HCT116 (cell line): Measurements from ENCODE around the gene DLX4. TPM values are rescaled to one million over a fixed set of nuclear protein-coding genes. Genes with fewer than 3 reads are reported as not detected.

Experiments
- ATF3 ChIP-seq: IDR thresholded peaks from 2 replicates; pipeline ENCODE4 v1.6.1; 2012
- EZH2 ChIP-seq: fragments of 200-600 bp; sonication (generic); IDR thresholded peaks from 2 replicates; pipeline ENCODE4 v1.6.1; 2017; ENCODE audit warnings: antibody characterized with exemption, mixed run types
- EZH2phosphoT487 ChIP-seq: fragments of 200-600 bp; IDR thresholded peaks from 2 replicates; pipeline ENCODE4 v1.6.1; 2018; ENCODE audit warnings: antibody characterized with exemption, borderline replicate concordance
- FOSL1 ChIP-seq: IDR thresholded peaks from 2 replicates; pipeline ENCODE4 v1.6.1; 2012; ENCODE audit warnings: low read depth
- JUND ChIP-seq: IDR thresholded peaks from 2 replicates; pipeline ENCODE4 v1.6.1; 2012
- RAD21 ChIP-seq: IDR thresholded peaks from 2 replicates; pipeline ENCODE4 v1.6.1; 2012; ENCODE audit warnings: low read depth, mild to moderate bottlenecking
- REST ChIP-seq: IDR thresholded peaks from 2 replicates; pipeline ENCODE4 v1.6.1; 2012; ENCODE audit warnings: low read depth
- SIN3A ChIP-seq: IDR thresholded peaks from 2 replicates; pipeline ENCODE4 v1.6.1; 2012; ENCODE audit warnings: low read depth
- ZNF274 ChIP-seq: fragments of 200-500 bp; sonication (Bioruptor generic); IDR thresholded peaks from 2 replicates; pipeline ENCODE4 v1.6.1; 2014; ENCODE audit warnings: mild to moderate bottlenecking, low read depth, low read length, inconsistent platforms
- total RNA-seq: library from RNA; stranded (reverse); gene quantifications from one replicate; pipeline ENCODE4 v1.2.1, GENCODE V29; 2021; ENCODE audit not compliant: unreplicated experiment

Gene DLX4
- total RNA-seq, 1 experiment from 2014 or later, result 14.0 TPM

GRCh38 chr17:49985310-49985990 lies 16.5 kb downstream of the DLX4 start (continued):
- TF ChIP-seq ATF3 (no peak), EZH2 (no peak), JUND (no peak), RAD21 (no peak), EZH2phosphoT487 (no peak), REST (no peak), SIN3A (no peak), ZNF274 (no peak), FOSL1 (no peak)
- TF ChIP-seq, all 23 proteins: peak for 0
